Measurements from ENCODE around the gene CTTNBP2. TPM values are rescaled to one million over a fixed set of nuclear protein-coding genes. Genes with fewer than 3 reads are reported as not detected.

The CTTNBP2 gene
- total RNA-seq, 2 donors from 2014 or later: 5.7 to 8.3 TPM

- H3K4me1 ChIP-seq (replicated peaks): no peaks in the 10 kb centered on the region
- intact Hi-C loops (cut with DNase I): no loop called here
- H3K27me3 ChIP-seq (replicated peaks; ENCODE audit: insufficient read depth): no peaks in the 10 kb centered on the region
- no peak for DNase-seq (ENCODE audit: low spot score)
- TF ChIP-seq POLR2A (IDR thresholded peaks at IDR 0.05) (no peak), CTCF (IDR thresholded peaks at IDR 0.05) (no peak), POLR2AphosphoS5 (IDR thresholded peaks at IDR 0.05) (no peak)
- H3K9me3 ChIP-seq: no peaks in the 10 kb centered on the region
- WGBS: 100% methylated on average over 2 of the region's 2 CpGs
- no peaks in the 10 kb centered on the region for H3K36me3 ChIP-seq
- no peak overlapping the region for H3K4me3 ChIP-seq
- no peak overlapping the region for H3K27ac ChIP-seq
Measured at GRCh38 chr7:117818232-117818631, 55.0 kb downstream of the CTTNBP2 start.

GRCh38 chr7:117816727-117817126 lies 56.5 kb downstream of the CTTNBP2 start:
- Histone ChIP-seq H3K4me3 (no peak overlapping the region), H3K4me1 (replicated peaks) (no peaks in the 10 kb centered on the region), H3K36me3 (no peaks in the 10 kb centered on the region), H3K27me3 (replicated peaks; ENCODE audit: insufficient read depth) (no peaks in the 10 kb centered on the region), H3K27ac (no peak overlapping the region), H3K9me3 (no peaks in the 10 kb centered on the region)
- DNase-seq (ENCODE audit: low spot score): no peak
- TF ChIP-seq POLR2A (IDR thresholded peaks at IDR 0.05) (no peak), CTCF (IDR thresholded peaks at IDR 0.05) (no peak), POLR2AphosphoS5 (IDR thresholded peaks at IDR 0.05) (no peak)
- intact Hi-C loops (cut with DNase I): no loop called here
- WGBS: 72% methylated on average over 7 of the region's 7 CpGs

- no peak overlapping the region for H3K27ac ChIP-seq
- DNase-seq (ENCODE audit: low spot score): no peak
- no peaks in the 10 kb centered on the region for H3K27me3 ChIP-seq (replicated peaks; ENCODE audit: insufficient read depth)
- TF ChIP-seq POLR2AphosphoS5 (IDR thresholded peaks at IDR 0.05) (no peak), CTCF (IDR thresholded peaks at IDR 0.05) (no peak), POLR2A (IDR thresholded peaks at IDR 0.05) (no peak)
- no peaks in the 10 kb centered on the region for H3K4me1 ChIP-seq (replicated peaks)
- 100% methylated on average over 2 of the region's 2 CpGs for WGBS
- no peaks in the 10 kb centered on the region for H3K9me3 ChIP-seq
- no peaks in the 10 kb centered on the region for H3K36me3 ChIP-seq
- intact Hi-C loops (cut with DNase I): no loop called here
- H3K4me3 ChIP-seq: no peak overlapping the region
Measured at GRCh38 chr7:117811696-117812095, 61.5 kb downstream of the CTTNBP2 start.

- TF ChIP-seq CTCF (IDR thresholded peaks at IDR 0.05) (no peak), POLR2A (IDR thresholded peaks at IDR 0.05) (no peak), POLR2AphosphoS5 (IDR thresholded peaks at IDR 0.05) (no peak)
- WGBS: 73% methylated on average over 6 of the region's 6 CpGs
- Histone ChIP-seq H3K4me1 (replicated peaks) (no peaks in the 10 kb centered on the region), H3K27ac (no peak overlapping the region), H3K36me3 (no peaks in the 10 kb centered on the region), H3K4me3 (no peak overlapping the region), H3K27me3 (replicated peaks; ENCODE audit: insufficient read depth) (no peaks in the 10 kb centered on the region), H3K9me3 (no peaks in the 10 kb centered on the region)
- intact Hi-C loops (cut with DNase I): no loop called here
- no peak for DNase-seq (ENCODE audit: low spot score)
Measured at GRCh38 chr7:117810642-117811512, 62.4 kb downstream of the CTTNBP2 start.

- no peaks in the 10 kb centered on the region for H3K9me3 ChIP-seq
- H3K27ac ChIP-seq: no peak overlapping the region
- intact Hi-C loops (cut with DNase I): no loop called here
- WGBS: 76% methylated on average over 3 of the region's 3 CpGs
- no peak overlapping the region for H3K4me3 ChIP-seq
- no peaks in the 10 kb centered on the region for H3K4me1 ChIP-seq (replicated peaks)
- DNase-seq (ENCODE audit: low spot score): no peak
- H3K27me3 ChIP-seq (replicated peaks; ENCODE audit: insufficient read depth): no peaks in the 10 kb centered on the region
- no peaks in the 10 kb centered on the region for H3K36me3 ChIP-seq
- TF ChIP-seq CTCF (IDR thresholded peaks at IDR 0.05): no peak
Measured at GRCh38 chr7:117809958-117810357, 63.3 kb downstream of the CTTNBP2 start.

Measured in prostate gland (tissue), 2 donors.